Stimulated activated CD8-positive, alpha-beta memory T cell treated with anti-CD3 and anti-CD28 coated beads, Interleukin-7, amount 100 ng/mL, for 1 hour (primary cell): ENCODE measurements around the gene RGS12.

Experiments used
- DNase-seq, 2 donors: peaks; one replicate each; pipeline ENCODE4 v3.0.0-alpha.2; 2020; ENCODE audit warnings: low read depth in 2 of 2

Gene RGS12

DNA sequence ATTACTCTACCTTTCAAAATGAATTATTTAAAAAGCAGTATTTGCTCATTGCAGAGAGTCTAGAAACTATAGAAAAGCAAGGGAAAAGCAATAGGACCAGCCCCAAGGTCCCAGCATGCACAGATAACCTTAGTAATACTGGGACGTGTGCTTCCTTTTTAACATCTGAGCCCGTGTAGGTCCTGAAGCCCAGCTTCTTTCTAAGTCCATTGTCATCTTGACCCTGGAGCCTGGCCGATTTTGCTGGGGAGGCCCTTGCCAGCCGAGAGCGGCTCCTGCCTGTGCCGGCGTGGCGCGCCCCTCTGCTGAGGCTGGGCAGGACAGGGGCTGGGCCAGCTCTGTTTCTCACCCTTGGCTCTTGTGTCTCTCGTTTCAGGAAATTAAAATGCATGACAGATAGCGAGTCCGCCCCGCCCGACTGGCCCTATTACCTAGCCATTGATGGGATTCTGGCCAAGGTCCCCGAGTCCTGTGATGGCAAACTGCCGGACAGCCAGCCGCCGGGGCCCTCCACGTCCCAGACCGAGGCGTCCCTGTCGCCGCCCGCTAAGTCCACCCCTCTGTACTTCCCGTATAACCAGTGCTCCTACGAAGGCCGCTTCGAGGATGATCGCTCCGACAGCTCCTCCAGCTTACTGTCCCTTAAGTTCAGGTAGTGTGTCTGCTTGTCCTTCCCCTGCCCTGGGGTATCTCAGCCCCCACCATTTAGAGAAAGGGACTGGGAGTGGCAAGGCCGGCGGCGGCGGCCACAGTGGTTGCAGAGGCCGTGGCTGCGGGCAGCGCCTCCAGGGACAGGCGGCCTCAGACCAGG lies 39.8 kb upstream of the RGS12 start:
- no peak for DNase-seq

DNA sequence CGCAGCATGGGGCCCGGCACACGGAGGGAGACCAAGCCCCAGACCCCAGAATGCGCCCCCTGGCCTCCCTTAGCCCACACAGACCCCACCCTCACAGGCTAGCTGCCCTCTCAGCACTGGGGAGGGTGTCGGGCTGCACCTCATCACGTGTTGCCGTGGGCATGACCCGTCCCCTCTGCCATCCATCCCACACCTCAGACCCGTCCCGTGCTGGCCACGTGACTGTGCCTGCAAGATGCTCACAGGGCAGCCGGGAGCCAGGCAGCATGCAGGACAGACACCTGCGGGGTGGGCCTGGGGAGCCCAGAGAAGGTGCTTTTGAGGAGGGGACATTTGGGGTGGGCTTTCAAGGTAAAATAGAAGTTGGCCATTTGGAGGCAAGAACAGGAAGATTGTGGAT lies 39.0 kb upstream of the RGS12 start:
- no peak for DNase-seq

DNA sequence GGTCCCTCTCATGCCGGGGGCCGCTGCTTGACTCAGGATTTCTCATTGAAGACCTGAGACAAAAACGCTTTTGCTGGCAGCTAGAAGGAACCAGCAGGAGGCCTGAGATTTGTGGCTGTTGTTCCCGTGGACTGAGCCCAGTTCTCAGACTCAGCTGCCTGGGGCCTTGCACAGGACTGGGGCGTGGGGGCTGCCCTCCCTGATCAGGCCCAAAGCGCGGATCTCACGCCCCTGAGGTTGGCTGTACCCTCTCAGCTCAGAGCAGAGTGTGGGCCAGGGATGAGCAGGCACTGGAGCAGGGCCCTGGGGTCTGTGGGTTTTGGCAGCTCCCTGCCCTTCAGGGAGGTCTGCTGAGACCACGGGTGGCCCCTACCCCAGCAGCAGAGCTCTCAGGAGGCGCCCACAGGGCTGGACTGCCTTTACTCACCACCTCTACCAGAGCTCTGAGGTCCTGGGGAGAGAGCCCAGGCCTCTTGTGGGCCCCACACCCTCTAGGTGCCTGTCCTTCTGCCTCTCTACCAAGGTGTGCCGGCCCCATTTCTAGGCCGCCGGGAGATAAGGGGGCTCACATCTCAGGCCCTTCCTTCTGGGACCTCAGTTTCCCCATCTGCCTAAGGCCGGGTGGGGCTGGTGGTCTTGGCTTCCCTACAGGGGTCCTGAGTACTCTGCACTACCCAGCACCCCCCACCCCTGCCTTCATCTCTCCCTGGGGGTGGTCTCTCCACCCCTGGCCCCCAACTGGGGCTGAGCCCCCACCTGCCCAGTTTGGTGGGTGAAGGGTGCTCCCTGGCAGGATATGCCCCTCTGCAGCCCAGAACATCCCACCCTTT lies 38.3 kb upstream of the RGS12 start:
- no peak for DNase-seq

DNA sequence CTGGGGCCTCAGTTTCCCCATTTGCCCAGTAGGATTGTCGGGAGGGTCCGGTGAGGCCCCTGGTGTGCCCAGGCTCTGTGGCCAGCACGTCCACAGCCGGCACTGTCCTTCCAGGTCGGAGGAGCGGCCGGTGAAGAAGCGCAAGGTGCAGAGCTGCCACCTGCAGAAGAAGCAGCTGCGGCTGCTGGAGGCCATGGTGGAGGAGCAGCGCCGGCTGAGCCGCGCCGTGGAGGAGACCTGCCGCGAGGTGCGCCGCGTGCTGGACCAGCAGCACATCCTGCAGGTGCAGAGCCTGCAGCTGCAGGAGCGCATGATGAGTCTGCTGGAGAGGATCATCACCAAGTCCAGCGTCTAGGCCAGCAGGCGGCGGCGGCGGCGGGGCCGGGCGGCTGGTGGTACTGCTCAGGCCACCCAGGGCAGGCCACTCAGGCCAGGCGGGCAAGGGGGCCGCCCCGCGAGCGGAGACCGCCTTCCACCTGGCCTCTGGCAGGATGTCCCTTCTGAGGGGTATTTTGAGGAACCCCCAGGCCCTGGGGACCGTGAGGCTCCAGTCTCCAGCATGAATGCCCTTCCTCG lies 37.1 kb upstream of the RGS12 start:
- no peak for DNase-seq

DNA sequence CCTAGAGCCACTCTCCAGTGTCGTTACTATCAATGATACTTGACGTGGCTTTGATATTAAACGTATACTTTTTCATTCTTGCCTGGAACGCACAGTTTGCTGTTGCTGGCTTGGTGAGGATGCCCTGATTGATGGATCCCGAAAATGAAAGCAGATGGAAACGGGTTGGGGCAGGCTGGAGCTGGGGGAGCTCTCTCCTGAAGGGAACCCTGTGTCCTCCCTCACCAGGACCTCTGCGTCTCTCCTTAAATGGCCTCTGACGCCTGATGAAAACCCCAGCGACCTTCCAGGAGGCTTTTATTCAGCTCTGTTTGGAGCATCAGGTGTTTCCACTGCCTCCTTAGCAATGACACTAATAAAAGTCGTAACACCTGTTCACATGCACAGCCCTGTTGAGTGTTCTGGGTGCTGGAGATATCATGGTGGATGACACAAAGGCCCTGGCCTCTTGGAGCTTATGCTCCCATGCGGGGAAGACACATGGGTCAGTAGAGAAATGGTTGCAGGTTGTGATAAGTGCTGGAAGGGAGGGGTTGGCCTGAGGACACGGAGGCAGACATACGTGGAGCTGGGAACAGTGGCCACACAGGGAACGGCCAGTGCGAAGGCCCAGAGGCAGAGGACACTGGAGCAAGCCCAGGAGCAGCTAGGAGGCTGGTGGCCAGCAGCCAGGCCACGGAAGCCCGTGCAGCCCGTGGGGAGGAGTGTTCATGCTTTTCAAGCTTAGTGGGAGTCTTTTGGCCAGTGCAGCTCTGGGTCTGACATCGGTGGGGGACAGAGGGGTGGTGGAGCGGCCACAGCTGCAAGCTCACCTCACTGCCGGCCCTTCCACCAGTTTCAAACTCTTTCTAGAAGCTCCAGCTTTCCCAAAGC lies 36.4 kb upstream of the RGS12 start:
- DNase-seq: no peak

DNA sequence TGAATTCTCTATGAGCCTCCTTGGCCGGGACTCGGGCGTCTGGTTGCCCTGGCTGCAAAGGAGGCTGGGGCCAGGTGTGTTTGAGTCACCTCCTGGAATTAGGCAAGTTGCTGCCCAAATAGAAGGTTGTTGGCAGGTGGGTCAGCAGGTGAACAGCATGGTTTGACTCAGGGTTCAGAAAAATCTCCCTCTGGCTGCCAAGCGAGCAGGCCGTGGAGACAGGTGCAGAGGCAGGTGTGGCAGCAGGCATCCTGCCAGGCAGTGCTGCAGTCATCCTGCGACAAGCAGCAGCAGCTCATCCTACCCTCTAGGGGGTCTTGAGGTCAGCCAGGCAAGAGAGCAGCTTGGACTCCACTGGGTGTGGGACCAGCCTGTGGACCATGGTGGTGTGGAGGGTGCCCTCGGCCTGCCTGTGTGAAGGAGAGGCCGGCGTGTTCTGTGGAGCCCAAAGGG lies 35.7 kb upstream of the RGS12 start:
- no peak for DNase-seq

DNA sequence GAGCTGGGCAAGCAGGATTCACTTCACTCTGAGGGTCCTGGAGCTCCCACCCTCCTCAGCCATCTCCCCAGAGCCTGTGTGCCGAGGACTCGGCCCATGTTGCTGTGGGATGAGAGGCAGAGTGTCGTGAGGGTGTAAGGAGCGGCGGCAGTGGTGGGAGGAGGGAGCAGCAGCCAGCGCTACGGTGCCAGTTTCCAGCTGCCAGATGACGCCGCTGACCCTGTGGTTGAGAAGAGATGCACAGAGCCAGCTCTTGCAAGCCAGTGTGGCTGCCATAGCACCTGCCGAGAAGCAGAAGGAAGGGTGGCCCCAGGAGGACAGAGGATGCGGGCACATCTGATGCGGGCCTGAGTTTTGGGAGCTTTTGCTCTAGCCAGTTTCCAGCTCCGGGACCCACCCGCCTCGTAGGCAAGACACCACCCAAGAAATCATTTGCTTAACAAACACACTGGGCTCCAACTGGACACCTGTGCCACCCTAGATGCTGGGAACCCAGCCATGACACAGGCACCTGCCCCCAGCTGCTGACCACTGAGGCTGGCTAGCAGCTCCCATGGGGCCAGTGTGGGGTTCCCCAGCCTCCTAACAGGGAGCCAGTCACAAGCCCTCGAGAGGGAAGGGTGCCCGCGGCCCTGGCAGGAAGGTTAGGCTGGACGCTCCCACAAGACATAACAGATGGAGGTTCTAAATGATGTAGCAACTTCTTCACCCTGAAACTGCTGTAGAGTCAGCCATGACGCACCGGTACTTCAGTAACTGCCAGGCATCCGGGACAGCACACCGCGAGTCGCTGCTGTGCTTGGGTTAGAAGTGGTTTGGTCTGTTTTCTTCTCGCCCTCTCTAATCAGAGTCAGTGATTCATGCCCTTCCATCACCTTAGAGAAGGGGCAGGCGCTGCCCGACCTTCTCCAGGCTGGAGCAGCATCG lies 35.0 kb upstream of the RGS12 start:
- DNase-seq: no peak

DNA sequence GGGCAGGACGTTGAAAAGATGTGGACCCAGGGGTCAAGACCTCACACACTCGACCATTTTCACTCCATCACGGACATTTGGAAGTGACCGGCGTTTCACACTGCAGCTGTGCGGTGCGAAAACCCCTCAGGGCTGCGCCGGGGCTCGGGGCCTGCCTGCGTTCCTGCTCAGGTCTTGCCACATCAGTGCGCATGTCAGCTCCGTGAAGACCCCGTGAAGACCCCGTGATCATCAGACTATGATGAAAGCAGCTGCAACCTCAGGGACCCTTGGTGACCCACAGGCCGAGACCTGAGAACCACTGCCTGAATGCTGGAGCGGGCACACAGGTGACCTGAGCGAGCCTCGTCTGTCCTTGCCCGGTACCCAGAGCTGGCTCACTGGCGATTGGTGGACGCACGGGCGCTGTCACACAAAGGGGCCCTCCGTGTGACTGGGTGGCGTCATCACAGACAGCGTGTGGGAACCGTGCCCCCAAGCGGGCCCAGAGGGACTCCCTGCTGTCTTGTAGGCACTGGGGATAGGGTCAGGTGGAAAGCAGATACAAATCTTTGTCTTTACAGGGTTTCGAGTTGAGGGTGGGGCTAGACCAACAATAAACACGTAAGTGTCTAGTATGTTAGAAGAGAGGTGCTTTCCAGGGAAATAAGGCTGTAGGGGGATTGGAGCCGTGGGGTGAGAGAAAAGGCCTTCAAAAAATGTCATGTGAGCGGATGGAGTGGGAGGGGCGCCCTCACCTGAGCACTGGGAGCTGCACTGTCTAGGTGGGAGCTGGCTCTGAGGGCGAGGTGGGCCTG lies 31.2 kb upstream of the RGS12 start:
- no peak for DNase-seq

DNA sequence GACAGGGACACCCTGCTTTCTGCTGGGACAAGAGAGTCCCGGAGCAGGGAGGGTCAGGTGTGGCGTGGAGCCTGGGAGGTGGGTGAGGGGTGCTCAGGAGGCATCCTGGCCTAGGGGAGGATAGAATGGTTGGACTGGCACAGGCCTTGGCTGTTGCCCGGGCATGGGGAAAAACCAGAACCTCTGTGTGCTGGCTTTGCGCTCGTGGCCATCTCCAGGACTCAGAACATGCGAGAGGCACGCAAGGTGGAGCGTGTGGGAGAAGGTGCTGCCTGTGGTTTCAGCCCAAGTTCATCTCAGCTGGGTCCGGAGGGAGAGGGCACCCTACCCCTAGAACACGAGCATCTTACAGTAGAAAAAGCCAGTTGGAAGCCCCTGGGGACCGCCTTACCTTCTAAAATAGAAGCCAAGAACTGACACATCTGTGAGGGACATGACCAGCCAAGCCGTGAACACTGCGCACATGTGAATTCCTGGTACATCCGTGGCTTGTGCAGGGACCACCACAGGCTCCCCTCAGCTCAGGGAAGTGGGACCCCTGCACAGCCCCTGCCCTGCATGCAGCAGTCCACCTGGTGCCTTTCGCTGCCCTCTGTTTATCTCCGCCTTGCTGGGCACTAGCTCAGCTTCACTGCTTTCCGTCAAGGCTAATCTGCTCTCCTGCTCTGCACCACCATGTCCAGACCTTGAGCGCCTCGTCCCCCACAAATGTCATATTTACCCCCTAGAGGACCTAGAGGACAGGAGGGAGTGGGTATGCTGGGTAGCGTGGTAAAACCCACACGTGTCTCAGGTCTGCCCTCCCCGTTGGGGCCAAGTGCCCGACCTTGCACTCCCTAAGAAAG lies 30.4 kb upstream of the RGS12 start:
- no peak for DNase-seq

DNA sequence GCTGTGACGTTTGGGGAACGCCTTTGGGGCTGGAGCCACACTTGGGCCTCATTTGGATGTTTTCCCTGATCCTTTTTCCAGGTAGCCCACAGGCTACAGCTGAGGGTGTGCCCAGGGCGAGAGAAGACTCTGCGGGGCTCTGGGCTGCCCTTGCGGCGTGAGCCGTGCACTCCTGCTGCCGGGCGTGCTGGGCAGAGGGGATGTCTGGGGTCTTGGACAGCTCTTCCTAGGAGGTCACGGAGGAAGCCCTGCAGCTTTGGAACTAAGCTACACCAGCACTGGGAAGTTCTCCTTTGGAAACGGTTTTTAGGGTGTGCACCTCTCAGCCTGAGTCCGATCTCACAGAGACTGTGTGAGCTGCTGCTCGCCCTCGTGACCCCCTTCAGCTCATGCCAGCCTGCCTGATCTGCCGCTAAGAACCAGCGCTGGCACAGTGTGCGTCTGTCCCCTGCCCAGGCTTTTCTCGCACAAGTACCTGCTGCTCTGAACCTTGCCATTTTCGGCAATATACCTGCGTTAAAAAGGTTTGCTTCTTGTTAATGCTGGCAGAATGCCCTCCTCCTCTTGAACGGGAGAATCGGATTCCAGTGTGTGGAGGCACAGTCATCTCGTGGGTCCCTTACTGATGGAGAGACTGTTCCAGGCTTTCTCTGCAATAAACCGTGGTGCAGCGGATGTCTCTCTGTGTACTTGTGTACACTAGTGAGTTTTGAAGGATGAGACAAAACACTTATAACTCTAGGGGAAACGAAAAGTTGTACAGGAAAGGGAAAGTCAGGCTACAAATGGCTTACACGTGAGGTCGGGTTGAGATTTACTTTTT lies 29.6 kb upstream of the RGS12 start:
- no peak for DNase-seq

DNA sequence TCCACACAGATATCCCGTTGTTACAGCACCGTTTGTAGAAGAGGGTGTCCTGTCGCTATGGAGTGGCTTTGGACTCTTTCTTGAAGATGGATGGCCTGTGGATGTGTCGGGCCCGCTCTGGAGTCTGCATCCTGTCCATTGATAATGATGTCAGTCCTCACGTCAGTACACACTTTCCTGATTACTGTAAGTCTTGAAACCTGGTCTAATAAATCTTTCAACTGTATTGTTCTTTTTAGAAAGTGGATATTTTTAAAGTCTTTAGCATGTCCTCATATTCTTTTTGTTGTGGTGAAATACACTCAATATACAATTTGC lies 29.0 kb upstream of the RGS12 start:
- DNase-seq: no peak

DNA sequence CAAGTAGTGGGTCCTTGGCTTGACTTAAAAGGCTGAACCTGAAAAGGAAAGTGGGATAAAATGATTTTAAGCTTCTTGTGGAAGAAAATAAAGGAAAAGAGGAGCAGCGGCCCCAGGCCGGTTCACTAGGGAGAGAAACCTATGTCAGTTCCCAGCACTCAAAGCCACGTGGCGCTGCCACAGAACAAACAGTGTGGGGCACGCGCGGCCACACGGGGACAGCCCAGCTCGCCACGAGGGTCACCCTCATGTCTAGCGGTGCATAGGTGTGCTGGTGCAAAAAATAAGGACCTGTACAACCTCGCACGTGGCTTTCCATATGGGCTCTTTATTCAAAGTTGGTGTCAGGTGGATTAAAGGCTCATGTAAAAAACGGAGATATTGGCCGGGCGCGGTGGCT lies 26.7 kb upstream of the RGS12 start:
- DNase-seq: no peak

DNA sequence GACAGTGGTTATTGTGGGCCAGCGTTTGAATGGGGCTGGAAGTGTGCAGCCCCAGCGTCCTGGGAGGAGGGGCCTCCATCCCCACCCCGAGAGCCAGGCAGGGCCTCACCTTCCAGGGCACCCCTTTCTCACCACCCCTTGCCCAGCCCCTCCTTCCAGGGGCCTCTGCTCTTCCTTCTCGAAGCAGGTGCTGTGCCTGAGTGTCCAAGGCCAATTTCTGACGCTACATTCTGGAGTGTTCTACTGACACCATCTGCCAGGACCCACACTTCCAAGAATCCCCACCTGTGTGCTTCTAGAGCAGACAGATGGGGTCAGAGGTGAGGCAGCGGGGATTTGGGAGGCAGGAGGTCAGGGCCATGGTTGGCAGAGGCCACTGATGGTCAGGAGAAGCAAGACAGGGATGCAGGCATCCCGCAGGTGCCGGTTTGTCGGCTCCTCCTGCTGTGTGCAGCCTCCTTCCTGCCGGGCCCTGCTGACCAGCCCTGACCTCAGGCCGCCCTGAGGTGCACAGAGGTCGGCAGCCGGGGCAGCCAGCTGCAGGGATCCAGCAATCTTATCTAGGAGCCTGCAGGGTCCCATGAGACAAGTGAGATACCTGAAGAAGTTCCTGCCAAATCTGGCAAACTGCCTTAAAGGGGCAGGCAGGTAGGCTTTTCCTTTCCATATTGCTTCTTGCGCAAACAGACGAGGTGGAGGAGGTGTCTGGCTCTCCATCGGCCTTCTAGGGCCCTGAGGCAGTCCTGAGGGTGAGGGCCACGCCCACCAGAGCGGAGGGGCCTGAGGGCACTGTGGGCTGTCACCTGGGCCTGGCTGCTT lies 25.0 kb upstream of the RGS12 start:
- no peak for DNase-seq

DNA sequence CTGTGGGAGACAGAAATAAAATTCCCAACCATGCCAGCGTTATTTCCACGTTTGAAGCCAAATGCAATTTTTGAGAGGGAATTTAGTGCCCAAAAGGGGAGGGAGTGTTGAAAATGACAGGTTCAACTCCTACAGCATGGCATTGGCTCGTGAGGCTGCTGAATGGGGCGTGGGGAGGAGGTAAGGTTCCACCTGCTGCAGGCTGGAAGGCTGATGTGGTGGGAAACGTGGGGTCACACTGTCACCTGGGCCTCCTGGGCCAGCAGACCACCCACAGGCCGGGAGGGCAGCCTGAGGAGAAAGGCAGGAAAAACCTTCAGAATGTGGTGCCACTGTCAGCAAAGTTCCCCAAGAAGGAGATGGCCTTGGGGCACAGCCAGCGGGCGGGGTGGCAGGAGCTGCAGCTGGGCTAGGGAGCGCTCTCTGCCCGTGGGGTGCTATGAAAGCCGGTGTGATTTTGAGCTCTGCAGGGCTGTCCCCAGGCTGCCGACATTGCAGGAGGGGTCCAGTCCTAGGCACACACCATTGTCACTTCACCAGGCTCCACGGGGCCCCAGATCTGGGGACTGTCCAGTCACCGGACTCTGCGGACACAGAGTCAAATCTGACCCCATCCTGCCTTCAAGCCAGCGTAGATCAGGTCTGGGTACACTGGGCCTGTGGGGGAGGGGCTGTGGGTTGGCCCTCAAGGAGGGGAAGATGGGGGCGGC lies 24.3 kb upstream of the RGS12 start:
- no peak for DNase-seq

DNA sequence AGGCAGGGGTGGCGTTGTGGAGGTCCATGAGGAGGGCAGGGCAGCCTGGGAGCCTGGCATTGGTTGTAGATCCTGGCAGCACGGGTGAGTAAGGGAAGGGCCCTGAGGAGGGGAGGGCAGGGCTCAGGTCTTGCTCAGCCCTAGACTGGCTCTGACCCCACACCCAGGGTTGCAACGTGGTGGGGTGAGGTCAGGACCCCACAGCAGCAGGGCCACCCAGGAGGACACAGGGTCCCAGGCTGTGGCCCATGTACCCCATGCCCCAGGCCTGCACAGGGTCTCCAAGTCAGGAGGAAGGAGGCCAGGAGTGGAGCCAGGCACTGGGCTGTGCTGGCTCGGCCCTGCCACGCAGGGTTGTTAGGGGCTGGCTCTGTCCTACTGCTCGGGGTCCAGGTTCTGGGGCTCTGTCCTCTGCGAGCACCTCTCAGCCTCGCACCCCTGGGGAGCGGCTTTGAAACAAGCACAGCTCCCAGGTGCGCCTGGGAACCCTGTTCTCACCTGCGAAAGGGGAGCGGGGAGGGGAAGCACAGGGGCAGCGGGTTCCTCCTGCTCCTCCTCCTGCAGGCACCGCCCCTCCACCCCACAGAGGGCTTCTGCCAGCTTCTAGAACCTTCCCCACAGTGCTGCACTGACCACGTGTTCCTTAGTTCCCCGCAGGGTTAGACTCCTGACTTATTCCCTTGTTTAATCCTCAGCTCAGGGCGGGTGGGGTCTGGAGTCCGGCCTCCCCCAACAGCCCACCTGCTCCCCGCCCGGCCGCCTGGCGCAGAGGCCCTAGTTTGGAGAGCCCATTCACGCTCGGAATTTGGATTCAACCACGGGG lies 23.5 kb upstream of the RGS12 start:
- DNase-seq: no peak
